ENCODE results near the gene EIF1AD.
A peak's percentile ranks its signal among the peaks of the same experiment; 100 is the strongest.

Gene EIF1AD

DNA sequence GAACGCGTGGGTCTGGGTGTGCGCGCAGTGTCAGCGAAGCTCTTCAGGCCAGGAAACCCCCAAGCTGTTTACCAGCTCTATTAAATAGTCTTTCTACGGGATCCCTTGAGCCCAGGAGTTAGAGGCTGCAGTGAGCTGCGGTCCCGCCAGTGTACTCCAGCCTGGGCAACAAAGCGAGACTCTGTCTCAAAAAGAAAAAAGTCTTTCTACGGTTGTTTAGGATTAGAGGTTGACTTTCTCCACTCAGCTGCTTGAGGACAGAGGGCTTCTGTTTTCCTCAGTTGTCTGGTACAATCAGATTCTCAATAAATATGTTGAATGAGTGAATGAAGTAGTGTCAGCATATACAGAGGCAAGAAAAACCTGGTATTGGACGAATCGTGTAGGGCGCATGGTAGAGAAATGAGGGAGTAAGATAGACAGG lies 39.8 kb downstream of the EIF1AD start:
- TF ChIP-seq, protein P1, sequence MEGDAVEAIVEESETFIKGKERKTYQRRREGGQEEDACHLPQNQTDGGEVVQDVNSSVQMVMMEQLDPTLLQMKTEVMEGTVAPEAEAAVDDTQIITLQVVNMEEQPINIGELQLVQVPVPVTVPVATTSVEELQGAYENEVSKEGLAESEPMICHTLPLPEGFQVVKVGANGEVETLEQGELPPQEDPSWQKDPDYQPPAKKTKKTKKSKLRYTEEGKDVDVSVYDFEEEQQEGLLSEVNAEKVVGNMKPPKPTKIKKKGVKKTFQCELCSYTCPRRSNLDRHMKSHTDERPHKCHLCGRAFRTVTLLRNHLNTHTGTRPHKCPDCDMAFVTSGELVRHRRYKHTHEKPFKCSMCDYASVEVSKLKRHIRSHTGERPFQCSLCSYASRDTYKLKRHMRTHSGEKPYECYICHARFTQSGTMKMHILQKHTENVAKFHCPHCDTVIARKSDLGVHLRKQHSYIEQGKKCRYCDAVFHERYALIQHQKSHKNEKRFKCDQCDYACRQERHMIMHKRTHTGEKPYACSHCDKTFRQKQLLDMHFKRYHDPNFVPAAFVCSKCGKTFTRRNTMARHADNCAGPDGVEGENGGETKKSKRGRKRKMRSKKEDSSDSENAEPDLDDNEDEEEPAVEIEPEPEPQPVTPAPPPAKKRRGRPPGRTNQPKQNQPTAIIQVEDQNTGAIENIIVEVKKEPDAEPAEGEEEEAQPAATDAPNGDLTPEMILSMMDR (IDR thresholded peaks at IDR 0.05; ENCODE audit: extremely low read depth, missing control alignments): no peak
- no peak for DNase-seq (ENCODE audit: low spot score)

DNA sequence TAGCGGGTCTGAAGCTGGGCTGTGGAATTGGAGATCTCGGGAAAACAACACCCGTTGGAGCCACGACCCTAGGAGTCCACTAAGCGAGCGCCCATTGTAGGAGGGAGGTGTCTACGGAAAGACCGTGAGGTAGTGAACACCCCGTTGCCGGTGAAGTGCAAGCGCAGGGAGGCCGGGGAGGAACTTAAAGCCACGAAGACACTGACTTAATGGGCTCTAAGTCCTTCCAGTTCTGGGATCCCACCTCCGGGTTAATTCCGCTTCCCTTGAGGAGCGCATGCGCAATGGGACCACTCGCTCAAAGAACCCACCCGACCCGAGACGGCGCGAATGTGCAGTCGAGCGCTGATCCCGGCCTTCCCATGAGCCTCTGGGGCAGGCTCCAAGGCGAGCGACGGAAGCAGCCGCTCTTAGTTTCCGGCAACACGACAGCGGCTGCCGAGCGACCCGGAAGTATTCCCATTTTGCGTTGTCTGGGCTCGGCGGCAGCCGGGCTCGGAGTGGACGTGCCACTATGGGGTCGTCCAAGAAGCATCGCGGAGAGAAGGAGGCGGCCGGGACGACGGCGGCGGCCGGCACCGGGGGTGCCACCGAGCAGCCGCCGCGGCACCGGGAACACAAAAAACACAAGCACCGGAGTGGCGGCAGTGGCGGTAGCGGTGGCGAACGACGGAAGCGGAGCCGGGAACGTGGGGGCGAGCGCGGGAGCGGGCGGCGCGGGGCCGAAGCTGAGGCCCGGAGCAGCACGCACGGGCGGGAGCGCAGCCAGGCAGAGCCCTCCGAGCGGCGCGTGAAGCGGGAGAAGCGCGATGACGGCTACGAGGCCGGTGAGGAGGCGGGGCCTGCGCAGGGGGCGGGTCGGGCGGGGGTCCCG lies 40.5 kb downstream of the EIF1AD start, which contains the start of gene SART1:
Gene SART1 (plus strand): TSS at position 468 of the 874 bp plus-strand sequence. CDS start 47 bp downstream, at position 515.
- TF ChIP-seq, protein P1 (IDR thresholded peaks at IDR 0.05; ENCODE audit: extremely low read depth, missing control alignments): no peak
- DNase-seq (ENCODE audit: low spot score): peak; percentile 100

DNA sequence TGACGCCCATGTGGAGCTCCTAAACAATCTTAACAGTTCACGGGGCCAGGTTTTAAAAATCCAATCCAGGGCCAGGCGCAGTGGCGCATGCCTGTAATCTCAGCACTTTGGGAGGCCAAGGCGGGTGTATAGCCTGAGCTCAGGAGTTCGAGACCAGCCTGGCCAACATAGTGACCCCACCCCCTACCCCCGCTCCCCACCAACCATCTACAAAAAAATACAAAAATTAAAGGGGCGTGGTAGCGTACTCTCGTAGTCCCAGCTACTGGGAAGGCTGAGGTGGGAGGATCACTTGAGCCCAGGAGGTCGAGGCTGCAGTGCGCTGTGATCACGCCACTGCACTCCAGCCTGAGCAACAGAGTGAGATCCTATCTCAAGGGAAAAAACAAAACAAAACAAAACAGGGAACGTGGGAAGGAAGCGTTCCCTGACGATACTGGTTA lies 41.1 kb downstream of the EIF1AD start:
- DNase-seq (ENCODE audit: low spot score): no peak
- TF ChIP-seq, protein P1 (IDR thresholded peaks at IDR 0.05; ENCODE audit: extremely low read depth, missing control alignments): no peak

DNA sequence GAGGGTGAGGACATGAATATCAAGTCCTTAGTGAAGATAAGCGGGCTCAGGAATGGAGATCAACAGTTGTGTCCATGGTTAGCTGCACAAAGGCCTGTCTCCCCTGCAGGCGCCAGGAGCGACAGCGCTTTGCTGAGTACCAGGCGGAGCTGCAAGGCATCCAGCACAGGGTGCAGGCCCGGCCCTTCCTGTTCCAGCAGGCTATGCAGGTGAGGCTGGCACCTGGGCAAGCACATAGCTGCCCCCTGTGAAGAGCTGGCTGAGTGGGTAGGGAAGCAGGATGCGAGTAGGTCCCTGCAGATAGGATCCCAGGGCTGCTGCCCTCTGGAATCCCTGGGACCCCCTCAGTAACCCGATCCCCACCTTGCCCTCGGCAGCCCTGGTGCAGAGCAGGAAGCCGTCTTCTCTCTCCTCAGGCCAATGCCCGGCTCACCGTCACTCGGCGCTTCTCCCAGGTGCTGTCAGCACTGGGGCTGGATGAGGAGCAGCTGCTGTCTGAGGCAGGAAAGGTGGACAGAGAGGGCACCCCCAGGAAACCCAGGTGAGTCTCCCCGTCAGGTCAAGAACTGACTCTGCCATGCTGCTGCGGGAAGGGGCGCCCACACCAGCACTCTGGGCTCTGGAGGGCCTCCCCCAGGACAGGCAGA lies 43.1 kb downstream of the EIF1AD start:
- TF ChIP-seq, protein P1 (IDR thresholded peaks at IDR 0.05; ENCODE audit: extremely low read depth, missing control alignments): no peak
- no peak for DNase-seq (ENCODE audit: low spot score)

DNA sequence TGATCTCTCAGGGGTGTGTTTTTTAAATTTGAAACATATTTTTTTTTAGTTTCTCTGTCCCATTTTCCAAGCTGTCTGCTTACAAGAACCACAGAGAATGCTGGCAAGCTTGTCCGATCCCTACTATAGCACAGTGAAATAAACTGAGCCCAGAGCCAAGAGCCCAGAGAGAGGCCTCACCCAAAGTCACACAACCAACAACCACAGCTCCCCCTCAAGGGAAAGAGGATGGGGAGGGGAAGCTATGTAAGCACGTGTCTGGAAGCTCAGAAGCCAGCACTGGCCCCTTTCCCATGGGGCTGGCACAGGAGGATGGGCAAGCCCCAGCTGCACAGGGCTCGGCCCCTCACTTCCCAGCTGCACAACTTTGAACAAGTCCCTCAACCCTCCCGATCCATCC lies 43.7 kb downstream of the EIF1AD start:
- DNase-seq (ENCODE audit: low spot score): no peak
- TF ChIP-seq, protein P1 (IDR thresholded peaks at IDR 0.05; ENCODE audit: extremely low read depth, missing control alignments): no peak

DNA sequence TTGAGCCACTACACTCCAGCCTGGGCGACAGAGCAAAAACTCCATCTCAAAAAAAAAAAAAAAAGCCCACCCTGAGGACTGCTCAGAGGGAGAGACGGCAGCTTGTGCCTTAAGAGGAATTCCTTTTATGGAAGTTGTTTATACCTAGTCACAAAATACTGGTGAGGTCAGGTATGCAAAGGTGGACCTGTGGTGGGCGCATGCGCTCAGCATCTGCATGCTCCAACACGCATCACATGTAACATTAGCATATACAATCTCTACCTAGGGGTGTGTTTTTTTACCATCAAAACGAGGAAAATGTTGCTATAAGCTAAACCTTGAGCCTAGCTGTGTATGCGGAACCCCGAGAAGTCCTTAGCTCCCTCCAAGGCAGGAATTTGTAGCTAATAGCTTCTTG lies 47.2 kb downstream of the EIF1AD start:
- DNase-seq (ENCODE audit: low spot score): no peak
- TF ChIP-seq, protein P1 (IDR thresholded peaks at IDR 0.05; ENCODE audit: extremely low read depth, missing control alignments): no peak

DNA sequence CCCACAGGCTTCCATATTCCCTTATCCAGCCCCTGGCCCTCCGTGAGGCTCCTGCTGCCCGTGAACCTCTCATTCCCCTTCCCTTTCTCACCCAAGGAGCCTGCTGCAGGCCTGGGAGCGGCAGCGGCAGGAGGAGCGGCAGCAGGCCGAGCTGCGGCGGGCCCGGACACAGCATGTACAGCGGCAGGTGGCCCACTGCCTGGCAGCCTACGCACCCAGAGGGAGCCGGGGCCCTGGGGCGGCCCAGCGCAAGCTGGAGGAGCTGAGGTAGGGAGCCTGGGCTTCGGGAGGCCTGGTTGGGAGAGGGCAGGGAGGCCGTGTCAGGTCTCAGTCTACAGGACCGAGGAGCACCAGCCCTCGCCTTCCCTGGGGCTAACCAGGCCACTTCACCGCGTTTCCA lies 48.5 kb downstream of the EIF1AD start:
- TF ChIP-seq, protein P1 (IDR thresholded peaks at IDR 0.05; ENCODE audit: extremely low read depth, missing control alignments): no peak
- DNase-seq (ENCODE audit: low spot score): no peak
